GM19438 (cell line): Measurements from ENCODE around the gene PRTG.

Source experiments
- ATAC-seq: cut with Tn5 transposase; IDR thresholded peaks from one replicate; pipeline ENCODE4 v1.9.1; 2021; ENCODE audit warnings: low read depth; ENCODE audit not compliant: unreplicated experiment

Gene PRTG

GRCh38 chr15:55586808-55587207 lies 156.1 kb downstream of the PRTG start:
- ATAC-seq = no peak

GRCh38 chr15:55576943-55577342 lies 166.0 kb downstream of the PRTG start:
- ATAC-seq = no peak

- ATAC-seq = no peak
These were observed 168.9 kb downstream of the PRTG start for GRCh38 chr15:55574096-55574495.

- no peak for ATAC-seq
These were observed 169.7 kb downstream of the PRTG start for GRCh38 chr15:55573224-55573623.

- ATAC-seq = no peak
These were observed 178.4 kb downstream of the PRTG start for GRCh38 chr15:55564347-55565145.

- ATAC-seq = no peak
These were observed 180.4 kb downstream of the PRTG start for GRCh38 chr15:55562601-55563000.
